ACC112 (cell line): ENCODE measurements around the gene TBX15.

Source experiments
- H2AFZ ChIP-seq: fragments of 200-600 bp; sonication (generic); one replicate; pipeline ENCODE4 v1.6.0; 2017; ENCODE audit warnings: antibody characterized with exemption, low read length; ENCODE audit not compliant: unreplicated experiment
- H3K27ac ChIP-seq: fragments of 200-600 bp; sonication (generic); 2 replicates; pipeline ENCODE4 v1.5.1; 2014; ENCODE audit warnings: low read depth, mild to moderate bottlenecking, antibody characterized with exemption, low read length, moderate library complexity
- H3K27me3 ChIP-seq: fragments of 200-600 bp; sonication (generic); 2 replicates; pipeline ENCODE4 v1.6.1; 2014; ENCODE audit warnings: mild to moderate bottlenecking, antibody characterized with exemption, low read length, moderate library complexity, mixed read lengths; ENCODE audit not compliant: insufficient read depth
- H3K36me3 ChIP-seq: fragments of 200-600 bp; sonication (generic); 2 replicates; pipeline ENCODE4 v1.6.1; 2016; ENCODE audit warnings: mild to moderate bottlenecking, antibody characterized with exemption, low read length, moderate library complexity, mixed read lengths; ENCODE audit not compliant: insufficient read depth
- H3K4me1 ChIP-seq: fragments of 200-600 bp; sonication (generic); one replicate; pipeline ENCODE4 v1.6.1; 2016; ENCODE audit warnings: low read length, mixed read lengths; ENCODE audit not compliant: insufficient read depth, unreplicated experiment, control insufficient read depth
- H3K4me3 ChIP-seq: fragments of 200-600 bp; sonication (generic); 2 replicates; pipeline ENCODE4 v1.5.1; 2014; ENCODE audit warnings: mild to moderate bottlenecking, low read depth, low read length
- H3K79me2 ChIP-seq: fragments of 200-600 bp; sonication (generic); one replicate; pipeline ENCODE4 v1.6.0; 2016; ENCODE audit warnings: low read length; ENCODE audit not compliant: control insufficient read depth, unreplicated experiment, insufficient read depth

TBX15 gene

GRCh38 chr1:118973531-118974137, 14.5 kb downstream of the TBX15 start:
- Histone ChIP-seq H3K79me2 (peaks cover 88% of the 10 kb centered on the region), H3K4me3 (no peak overlapping the region), H3K4me1 (peaks cover 17% of the 10 kb centered on the region), H3K27ac (no peak overlapping the region), H2AFZ (no peak overlapping the region), H3K27me3 (no peaks in the 10 kb centered on the region), H3K36me3 (no peaks in the 10 kb centered on the region)

GRCh38 chr1:118973032-118973431, 15.1 kb downstream of the TBX15 start:
- Histone ChIP-seq H3K79me2 (peaks cover 89% of the 10 kb centered on the region), H3K27ac (no peak overlapping the region), H2AFZ (no peak overlapping the region), H3K27me3 (no peaks in the 10 kb centered on the region), H3K4me1 (peaks cover 17% of the 10 kb centered on the region), H3K4me3 (no peak overlapping the region), H3K36me3 (no peaks in the 10 kb centered on the region)

GRCh38 chr1:118970451-118970850, 17.7 kb downstream of the TBX15 start:
- no peaks in the 10 kb centered on the region for H3K36me3 ChIP-seq
- peaks cover 17% of the 10 kb centered on the region for H3K4me1 ChIP-seq
- H3K79me2 ChIP-seq, result peaks cover 82% of the 10 kb centered on the region
- H3K27ac ChIP-seq, result no peak overlapping the region
- no peak overlapping the region for H2AFZ ChIP-seq
- H3K27me3 ChIP-seq, result no peaks in the 10 kb centered on the region
- H3K4me3 ChIP-seq, result no peak overlapping the region

GRCh38 chr1:118963456-118964430, 24.4 kb downstream of the TBX15 start:
- Histone ChIP-seq H3K79me2 (peaks cover 49% of the 10 kb centered on the region), H3K4me3 (peak overlapping the region; percentile 28; the same call in 1 of the 2 replicates), H2AFZ (no peak overlapping the region), H3K4me1 (peaks cover 42% of the 10 kb centered on the region), H3K27me3 (no peaks in the 10 kb centered on the region), H3K36me3 (no peaks in the 10 kb centered on the region), H3K27ac (peak overlapping the region; percentile 79)

GRCh38 chr1:118963138-118963455, 25.0 kb downstream of the TBX15 start:
- H3K27me3 ChIP-seq, result no peaks in the 10 kb centered on the region
- H3K4me3 ChIP-seq, result peak overlapping the region; percentile 28; the same call in 1 of the 2 replicates
- peak overlapping the region; percentile 79 for H3K27ac ChIP-seq
- peaks cover 51% of the 10 kb centered on the region for H3K79me2 ChIP-seq
- no peaks in the 10 kb centered on the region for H3K36me3 ChIP-seq
- peaks cover 42% of the 10 kb centered on the region for H3K4me1 ChIP-seq
- H2AFZ ChIP-seq, result no peak overlapping the region

- Histone ChIP-seq H3K4me3 (peak overlapping the region; percentile 8; the same call in 1 of the 2 replicates), H3K27me3 (no peaks in the 10 kb centered on the region), H2AFZ (no peak overlapping the region), H3K27ac (peak overlapping the region; percentile 75), H3K79me2 (peaks cover 45% of the 10 kb centered on the region), H3K4me1 (peaks cover 42% of the 10 kb centered on the region), H3K36me3 (no peaks in the 10 kb centered on the region)
Measured at GRCh38 chr1:118961156-118961555, 27.0 kb downstream of the TBX15 start.

GRCh38 chr1:118960567-118961136, 27.5 kb downstream of the TBX15 start:
- peak overlapping the region; percentile 75 for H3K27ac ChIP-seq
- H3K4me3 ChIP-seq, result peak overlapping the region; percentile 8; the same call in 1 of the 2 replicates
- peaks cover 48% of the 10 kb centered on the region for H3K79me2 ChIP-seq
- H3K27me3 ChIP-seq, result no peaks in the 10 kb centered on the region
- no peak overlapping the region for H2AFZ ChIP-seq
- no peaks in the 10 kb centered on the region for H3K36me3 ChIP-seq
- H3K4me1 ChIP-seq, result peaks cover 42% of the 10 kb centered on the region

GRCh38 chr1:118960026-118960561, 28.0 kb downstream of the TBX15 start:
- Histone ChIP-seq H3K27ac (peak overlapping the region; percentile 75), H3K27me3 (no peaks in the 10 kb centered on the region), H2AFZ (no peak overlapping the region), H3K36me3 (no peaks in the 10 kb centered on the region), H3K4me1 (peaks cover 45% of the 10 kb centered on the region), H3K4me3 (peak overlapping the region; percentile 1; the same call in 1 of the 2 replicates), H3K79me2 (peaks cover 53% of the 10 kb centered on the region)

- no peaks in the 10 kb centered on the region for H3K27me3 ChIP-seq
- H3K79me2 ChIP-seq, result peaks cover 56% of the 10 kb centered on the region
- peaks cover 54% of the 10 kb centered on the region for H3K4me1 ChIP-seq
- H2AFZ ChIP-seq, result no peak overlapping the region
- no peak overlapping the region for H3K27ac ChIP-seq
- H3K36me3 ChIP-seq, result no peaks in the 10 kb centered on the region
- no peak overlapping the region for H3K4me3 ChIP-seq
Measured at GRCh38 chr1:118958937-118959631, 29.1 kb downstream of the TBX15 start.

- H3K79me2 ChIP-seq, result peaks cover 64% of the 10 kb centered on the region
- no peak overlapping the region for H3K4me3 ChIP-seq
- H3K36me3 ChIP-seq, result no peaks in the 10 kb centered on the region
- no peak overlapping the region for H2AFZ ChIP-seq
- H3K4me1 ChIP-seq, result peaks cover 56% of the 10 kb centered on the region
- H3K27ac ChIP-seq, result no peak overlapping the region
- H3K27me3 ChIP-seq, result no peaks in the 10 kb centered on the region
Measured at GRCh38 chr1:118958140-118958539, 30.0 kb downstream of the TBX15 start.
